Hepatocyte (in vitro differentiated cells): ENCODE data around the gene UNC13D.

Experiments used
- EZH2 ChIP-seq: fragments of 200-600 bp; sonication (generic); IDR thresholded peaks from 2 replicates; pipeline ENCODE4 v1.6.1; 2016; ENCODE audit warnings: antibody characterized with exemption, mild to moderate bottlenecking, borderline replicate concordance
- EZH2phosphoT487 ChIP-seq: fragments of 200-600 bp; sonication (generic); IDR thresholded peaks from one replicate; pipeline ENCODE4 v1.6.1; 2018; ENCODE audit warnings: antibody characterized with exemption, mild to moderate bottlenecking, low read depth, moderate library complexity; ENCODE audit not compliant: unreplicated experiment, severe bottlenecking
- TF ChIP-seq, protein P1 (sequence below): fragments of 200-600 bp; sonication (generic); IDR thresholded peaks from 2 replicates; pipeline ENCODE4 v1.5.1; 2016; ENCODE audit warnings: antibody characterized with exemption, mild to moderate bottlenecking; ENCODE audit not compliant: poor library complexity

DNA sequence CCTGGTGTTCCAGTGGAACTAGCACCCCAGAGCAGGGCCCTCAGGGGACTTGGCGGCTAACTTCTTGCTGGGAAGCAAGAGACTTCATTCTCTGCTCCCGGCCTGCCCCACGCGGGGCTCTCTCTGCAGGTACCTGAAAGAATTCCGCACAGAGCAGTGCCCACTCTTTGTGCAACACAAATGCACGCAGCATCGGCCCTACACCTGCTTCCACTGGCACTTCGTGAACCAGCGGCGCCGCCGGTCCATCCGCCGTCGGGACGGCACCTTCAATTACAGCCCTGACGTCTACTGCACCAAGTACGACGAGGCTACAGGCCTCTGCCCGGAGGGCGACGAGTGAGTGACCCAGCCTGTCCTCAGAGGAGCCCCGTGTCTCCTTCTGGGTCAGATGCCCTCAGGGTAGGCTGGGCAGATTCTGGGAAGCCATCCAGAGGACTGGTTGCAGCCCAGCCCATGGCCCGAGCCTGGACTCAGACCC lies 34.5 kb downstream of the UNC13D start:
- TF ChIP-seq, protein P1, sequence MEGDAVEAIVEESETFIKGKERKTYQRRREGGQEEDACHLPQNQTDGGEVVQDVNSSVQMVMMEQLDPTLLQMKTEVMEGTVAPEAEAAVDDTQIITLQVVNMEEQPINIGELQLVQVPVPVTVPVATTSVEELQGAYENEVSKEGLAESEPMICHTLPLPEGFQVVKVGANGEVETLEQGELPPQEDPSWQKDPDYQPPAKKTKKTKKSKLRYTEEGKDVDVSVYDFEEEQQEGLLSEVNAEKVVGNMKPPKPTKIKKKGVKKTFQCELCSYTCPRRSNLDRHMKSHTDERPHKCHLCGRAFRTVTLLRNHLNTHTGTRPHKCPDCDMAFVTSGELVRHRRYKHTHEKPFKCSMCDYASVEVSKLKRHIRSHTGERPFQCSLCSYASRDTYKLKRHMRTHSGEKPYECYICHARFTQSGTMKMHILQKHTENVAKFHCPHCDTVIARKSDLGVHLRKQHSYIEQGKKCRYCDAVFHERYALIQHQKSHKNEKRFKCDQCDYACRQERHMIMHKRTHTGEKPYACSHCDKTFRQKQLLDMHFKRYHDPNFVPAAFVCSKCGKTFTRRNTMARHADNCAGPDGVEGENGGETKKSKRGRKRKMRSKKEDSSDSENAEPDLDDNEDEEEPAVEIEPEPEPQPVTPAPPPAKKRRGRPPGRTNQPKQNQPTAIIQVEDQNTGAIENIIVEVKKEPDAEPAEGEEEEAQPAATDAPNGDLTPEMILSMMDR: no peak
- TF ChIP-seq EZH2phosphoT487: no peak
- no peak for TF ChIP-seq EZH2
